Measurements from ENCODE around the gene KCNB1.
"Not testable (repeated sequence)": the region's sequence is repeated elsewhere in the genome, so short reads cannot be mapped to it uniquely, and the experiment has no call there.

Gene KCNB1

GRCh38 chr20:49435639-49436038, 46.8 kb downstream of the KCNB1 start:
- DNase-seq (ENCODE audit: low read depth), result no peak

GRCh38 chr20:49433333-49433732, 49.1 kb downstream of the KCNB1 start:
- no peak for DNase-seq (ENCODE audit: low read depth)

DNA sequence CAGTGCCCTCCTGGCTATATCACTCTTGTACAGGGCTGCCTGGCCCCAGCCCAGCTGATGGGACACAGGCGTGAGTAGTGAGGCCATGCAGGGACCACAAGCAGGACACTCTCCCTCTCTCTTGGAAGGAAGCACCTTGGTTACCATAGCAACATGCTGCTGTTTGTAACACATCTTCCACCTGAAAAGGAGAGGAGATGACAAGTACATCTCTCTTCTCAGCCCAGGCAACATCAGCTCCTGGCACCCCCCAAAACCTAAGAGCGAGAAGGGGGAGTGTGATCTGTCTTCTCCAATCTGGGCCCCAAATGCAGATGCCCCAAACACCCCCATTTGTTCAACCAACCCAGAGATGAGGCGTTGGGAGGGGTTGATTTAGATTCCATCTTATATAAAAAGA, 49.9 kb downstream of the KCNB1 start:
- DNase-seq (ENCODE audit: low read depth), result no peak

DNA sequence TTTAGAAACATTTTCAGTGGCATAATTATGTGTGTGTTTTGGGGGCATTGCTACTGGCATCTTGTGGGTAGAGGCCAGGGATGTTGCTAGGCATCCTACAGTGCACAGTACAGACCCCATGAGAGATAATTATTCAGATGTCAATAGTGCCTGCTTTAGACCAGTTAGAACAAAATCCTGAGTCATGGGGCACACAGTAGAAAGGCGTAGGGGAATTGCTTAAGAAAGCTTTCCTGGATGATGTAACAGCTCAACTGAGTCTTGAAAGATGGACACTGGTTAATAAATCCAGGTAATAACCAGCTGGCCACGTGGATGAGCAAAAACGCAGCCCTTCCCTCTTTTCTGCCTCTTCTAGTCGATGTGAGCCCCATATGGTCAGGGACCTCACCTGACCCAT, 51.1 kb downstream of the KCNB1 start:
- DNase-seq (ENCODE audit: low read depth), result no peak

- DNase-seq (ENCODE audit: low read depth), result no peak
Measured at GRCh38 chr20:49430320-49430719, 52.1 kb downstream of the KCNB1 start.

DNA sequence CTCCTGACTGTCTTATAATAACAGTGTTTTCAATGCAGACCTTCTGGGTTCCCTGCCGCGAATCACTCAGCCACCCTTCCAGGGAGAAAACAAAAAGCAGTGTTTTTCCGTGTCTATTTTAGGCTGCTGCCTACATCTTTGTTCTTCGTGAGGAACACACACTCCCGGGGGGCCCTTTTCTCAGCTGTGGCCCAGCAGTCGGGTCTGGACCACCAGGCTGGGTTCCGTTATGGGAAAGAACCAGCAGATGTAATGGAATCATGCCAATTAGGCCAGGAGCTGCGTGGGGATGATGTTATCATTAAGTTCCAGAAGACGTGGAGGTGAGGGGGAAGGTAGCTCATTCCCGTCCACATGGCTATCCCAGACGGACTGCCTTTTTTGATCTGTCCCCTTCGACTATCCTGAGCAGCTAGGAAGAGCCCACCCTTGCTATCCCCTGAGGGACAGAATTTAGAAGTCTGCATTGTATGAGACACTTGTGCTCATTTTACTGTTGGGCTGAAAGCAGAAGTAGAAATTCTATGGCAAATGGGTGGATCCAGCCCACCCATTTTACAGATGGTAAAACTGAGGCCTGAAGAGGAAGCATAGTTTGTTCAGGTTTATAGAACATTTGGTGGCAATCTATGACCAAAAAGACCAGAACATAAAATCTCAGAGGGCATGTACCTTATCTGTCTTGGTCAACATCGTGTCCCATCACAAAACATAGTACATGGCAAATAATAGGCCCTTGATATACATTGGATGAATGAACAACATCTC, 54.5 kb downstream of the KCNB1 start:
- no peak for DNase-seq (ENCODE audit: low read depth)

DNA sequence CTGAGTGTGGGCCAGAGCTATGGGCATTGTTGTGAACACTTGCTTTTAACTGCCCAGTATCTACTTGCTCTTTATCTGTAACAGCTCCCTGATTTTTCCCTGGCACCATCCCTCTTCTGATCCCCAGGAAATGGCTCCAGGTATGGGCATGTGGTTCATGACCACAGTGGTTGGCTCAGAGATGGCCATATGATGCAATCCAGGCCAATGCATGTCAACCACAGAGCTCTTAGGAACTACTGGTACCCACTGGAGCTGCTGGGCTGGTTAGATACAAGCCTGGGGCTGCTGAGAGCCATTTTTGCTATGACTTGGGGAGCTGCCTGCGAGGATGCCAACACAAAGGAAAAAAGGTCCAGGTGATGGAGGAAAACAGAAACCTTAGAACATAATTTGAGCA, 55.6 kb downstream of the KCNB1 start:
- no peak for DNase-seq (ENCODE audit: low read depth)

DNA sequence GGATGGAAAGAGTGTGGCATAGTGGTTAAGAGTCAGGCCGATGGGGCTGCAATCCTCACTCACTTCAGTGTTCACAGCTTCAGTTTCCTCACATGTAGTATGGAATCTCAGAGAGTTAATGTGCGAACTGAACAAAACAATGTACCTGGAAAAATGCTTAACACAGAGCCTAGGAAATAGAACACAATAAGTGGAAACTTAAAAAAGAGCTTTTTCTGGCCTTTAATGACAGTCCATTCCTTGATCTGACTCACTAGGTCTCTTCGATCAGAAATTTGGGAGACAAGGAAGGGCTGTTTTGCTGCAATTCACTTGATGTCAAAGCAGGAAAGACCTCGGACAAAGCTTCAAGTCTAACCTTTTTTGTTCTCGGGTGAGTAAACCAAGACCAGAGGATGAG, 56.1 kb downstream of the KCNB1 start:
- no peak for DNase-seq (ENCODE audit: low read depth)

- DNase-seq (ENCODE audit: low read depth), result no peak
Measured at GRCh38 chr20:49424536-49424935, 57.9 kb downstream of the KCNB1 start.

DNA sequence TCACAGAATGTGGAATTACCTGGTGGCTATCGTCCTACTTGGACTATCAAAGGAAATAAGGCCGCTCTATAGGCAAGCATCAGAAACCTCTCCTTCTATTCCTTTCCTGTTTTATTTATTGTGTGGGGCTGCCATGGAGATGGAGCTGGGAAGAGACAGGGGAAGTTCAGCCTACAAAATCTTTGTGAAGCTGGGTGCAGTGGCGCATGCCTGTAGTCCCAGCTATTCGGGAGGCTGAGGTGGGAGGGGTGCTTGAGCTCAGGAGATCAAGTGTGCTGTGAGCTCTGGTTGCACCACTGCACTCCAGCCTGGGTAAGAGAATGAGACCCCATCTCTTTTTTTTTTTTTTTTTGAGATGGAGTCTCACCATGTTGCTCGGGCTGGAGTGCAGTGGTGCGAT, 60.3 kb downstream of the KCNB1 start:
- DNase-seq (ENCODE audit: low read depth), result no peak

DNA sequence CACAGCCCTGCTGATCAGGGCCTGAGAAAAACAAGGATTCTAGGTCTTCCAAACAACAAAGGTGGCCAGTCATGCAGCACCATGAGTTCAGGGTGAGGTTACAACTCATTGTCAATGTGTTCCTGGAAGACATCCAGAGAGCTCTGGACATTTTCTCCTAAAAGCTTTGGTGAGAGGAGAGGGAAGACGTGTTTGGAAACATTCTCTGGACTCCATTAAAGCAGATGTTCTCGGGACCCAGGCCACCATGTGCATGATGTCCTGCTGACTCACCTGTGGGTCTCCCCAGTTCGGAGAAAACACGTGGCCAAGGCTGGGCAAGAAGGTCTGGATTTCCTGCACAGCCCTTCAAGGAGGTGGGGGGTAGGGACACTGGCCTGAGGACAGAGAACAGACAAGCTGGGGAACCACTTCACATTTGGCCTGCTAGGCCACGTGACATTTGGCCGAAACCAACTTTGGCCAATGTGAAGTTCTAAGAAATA, 61.6 kb downstream of the KCNB1 start:
- DNase-seq (ENCODE audit: low read depth), result no peak

GRCh38 chr20:49420292-49420691, 62.2 kb downstream of the KCNB1 start:
- DNase-seq (ENCODE audit: low read depth), result no peak

DNA sequence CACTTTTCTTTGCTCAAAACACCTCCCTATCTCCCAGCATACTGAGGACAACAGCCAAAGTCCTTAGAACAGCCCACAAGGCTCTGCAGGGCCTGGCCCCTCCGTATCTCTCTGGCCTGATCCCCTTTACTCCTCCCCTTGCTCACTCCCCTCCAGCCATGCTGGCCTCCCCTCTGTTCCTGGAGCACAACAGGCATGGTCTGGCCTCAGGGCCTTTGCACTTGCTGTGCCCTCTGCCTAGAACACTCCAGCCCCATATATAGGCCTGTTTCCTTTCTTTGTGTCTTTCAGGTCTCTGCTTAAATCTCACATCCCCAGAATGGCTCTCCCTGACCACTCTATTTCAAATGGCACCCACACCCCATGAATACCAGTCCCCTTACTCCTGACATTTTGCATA, 62.7 kb downstream of the KCNB1 start:
- DNase-seq (ENCODE audit: low read depth), result no peak

- no peak for DNase-seq (ENCODE audit: low read depth)
Measured at GRCh38 chr20:49418809-49419208, 63.7 kb downstream of the KCNB1 start.

DNA sequence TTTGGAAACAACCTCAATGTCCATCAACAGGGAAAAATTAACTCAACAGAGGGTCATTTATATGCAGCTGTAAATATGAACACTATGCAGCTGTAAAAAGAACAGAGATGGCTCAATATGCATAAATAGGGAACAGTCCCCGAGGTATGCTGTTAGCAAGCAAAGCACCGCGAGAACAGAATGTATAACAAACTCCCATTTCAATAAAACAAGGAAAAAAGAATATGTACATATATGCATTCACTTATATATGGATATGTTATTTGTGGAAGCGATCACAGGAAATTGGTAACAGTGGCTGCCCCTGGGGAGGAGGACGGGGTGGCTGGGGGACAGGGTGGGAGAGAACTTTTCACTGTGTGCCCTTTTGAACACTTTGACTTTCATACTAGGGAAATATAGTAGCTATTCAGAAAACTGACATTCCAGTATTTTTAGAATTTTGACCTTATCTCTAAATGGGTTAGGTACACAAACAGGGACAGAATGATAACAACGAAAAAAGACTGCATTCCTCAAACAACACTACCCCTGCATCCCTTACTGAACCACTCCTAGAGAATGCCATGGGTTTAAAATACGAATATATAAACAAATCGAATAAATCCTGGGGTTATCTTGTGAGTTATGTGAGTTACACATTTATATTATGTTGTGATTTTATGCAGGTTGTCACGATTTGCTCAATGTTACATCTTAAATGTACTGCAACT, 64.5 kb downstream of the KCNB1 start:
- DNase-seq (ENCODE audit: low read depth), result no peak

DNA sequence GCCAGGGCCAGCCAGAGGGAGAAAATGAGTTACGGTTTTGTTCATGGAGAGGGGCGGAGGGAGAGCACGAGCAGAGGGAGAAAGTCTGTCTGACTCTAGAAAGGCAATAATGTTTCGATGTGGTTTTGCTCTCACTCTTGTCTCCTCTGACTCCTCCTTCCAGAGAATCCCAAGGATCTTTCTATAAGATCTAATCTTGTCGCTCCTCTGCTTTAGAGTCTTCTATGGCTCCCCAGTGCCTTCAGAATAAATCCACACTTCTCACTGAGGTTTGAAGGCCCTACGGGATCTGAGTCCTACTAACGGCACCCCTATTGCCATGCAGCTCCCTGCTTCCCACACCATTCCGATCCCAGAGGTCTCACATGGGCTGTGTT, 66.8 kb downstream of the KCNB1 start:
- no peak for DNase-seq (ENCODE audit: low read depth)

DNA sequence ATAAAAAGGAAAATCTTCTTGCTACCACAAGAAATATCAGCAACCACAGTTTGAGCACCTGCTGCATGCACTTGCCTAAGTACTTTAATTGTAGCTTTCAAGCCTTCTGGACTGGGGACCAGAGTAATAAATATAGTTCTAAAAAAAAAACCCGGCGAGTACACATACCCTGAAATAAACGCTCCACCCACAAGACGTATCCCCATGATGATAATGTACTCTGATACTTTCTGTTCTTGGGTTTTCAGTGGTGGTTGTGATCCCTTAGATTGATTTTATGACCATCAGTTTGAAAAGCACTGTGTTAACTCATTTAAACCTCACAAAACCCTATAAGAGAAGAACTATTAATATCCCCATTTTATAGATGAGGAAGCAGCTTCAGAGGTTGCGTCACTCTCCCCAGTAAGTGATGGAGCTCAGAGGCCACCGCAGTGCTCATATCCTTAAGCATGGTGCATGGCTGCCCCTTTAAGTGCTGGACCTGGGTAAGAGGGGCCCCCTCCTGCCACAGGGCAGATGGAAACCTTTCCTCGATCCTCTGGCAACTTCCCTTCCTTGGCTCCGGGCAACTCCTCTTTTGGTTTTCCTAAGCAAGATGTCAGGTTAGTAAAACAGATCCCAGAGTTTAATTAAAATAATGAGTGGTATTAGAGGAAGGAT, 67.3 kb downstream of the KCNB1 start:
- no peak for DNase-seq (ENCODE audit: low read depth)

GRCh38 chr20:49413677-49414076, 68.8 kb downstream of the KCNB1 start:
- no peak for DNase-seq (ENCODE audit: low read depth)

- DNase-seq (ENCODE audit: low read depth), result no peak
Measured at GRCh38 chr20:49412953-49413352, 69.5 kb downstream of the KCNB1 start.

- no peak for DNase-seq (ENCODE audit: low read depth)
Measured at GRCh38 chr20:49412254-49412653, 70.2 kb downstream of the KCNB1 start.

DNA sequence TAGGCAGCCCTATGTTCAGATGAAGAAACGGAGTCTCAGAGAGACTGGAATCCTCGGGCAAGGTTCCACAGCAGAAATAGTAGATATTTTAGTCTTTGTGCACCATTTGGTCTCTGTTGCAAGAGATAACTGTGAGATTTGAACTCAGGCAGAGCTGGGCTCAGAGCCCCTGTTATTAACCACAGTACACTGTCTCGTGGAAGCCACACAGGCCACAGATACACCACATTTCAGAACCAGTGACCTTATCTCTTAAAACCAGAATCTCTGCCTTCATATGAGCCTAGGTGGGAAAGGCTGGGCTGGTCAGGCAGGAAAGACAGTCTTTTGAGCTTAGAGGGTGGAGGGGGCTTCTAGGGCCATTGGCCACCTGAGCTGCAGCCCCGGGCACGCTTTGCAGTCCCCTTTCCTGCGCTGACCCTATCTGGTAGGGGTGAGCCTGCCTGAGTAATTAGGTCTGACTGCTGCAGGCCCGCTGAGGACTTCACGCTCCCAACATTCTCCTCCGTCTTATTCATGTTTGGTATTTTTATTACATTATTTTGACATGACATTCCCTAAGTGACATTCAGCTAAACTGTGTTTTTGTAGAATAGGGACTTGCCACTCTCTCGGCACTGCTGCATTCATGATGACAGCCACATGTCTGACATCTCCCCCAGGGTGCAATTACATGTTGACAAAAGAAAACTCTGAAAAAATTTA, 71.1 kb downstream of the KCNB1 start:
- no peak for DNase-seq (ENCODE audit: low read depth)

- DNase-seq (ENCODE audit: low read depth), result not testable (repeated sequence)
Measured at GRCh38 chr20:49409975-49410621, 72.4 kb downstream of the KCNB1 start.

Measured in activated T-helper 1 cell treated with Interleukin-2 at 50 U/mL for 16 hours (primary cell).